Endodermal cell (in vitro differentiated cells): Measurements from ENCODE around the gene KCP. TPM values are rescaled to one million over a fixed set of nuclear protein-coding genes. Genes with fewer than 3 reads are reported as not detected.

Source experiments
- DNase-seq: peaks from one replicate; pipeline ENCODE4 v3.0.0-alpha.2; 2017
- H3K27ac ChIP-seq: 2 replicates; pipeline ENCODE4 v1.5.1; 2013; ENCODE audit warnings: mild to moderate bottlenecking, low read depth, low read length, moderate library complexity
- H3K27me3 ChIP-seq: 2 replicates; pipeline ENCODE4 v1.6.1; 2013; ENCODE audit warnings: mild to moderate bottlenecking, low read length, moderate library complexity; ENCODE audit not compliant: insufficient read depth, control insufficient read depth, poor library complexity, severe bottlenecking
- H3K36me3 ChIP-seq: 2 replicates; pipeline ENCODE4 v1.7.0; 2013; ENCODE audit warnings: mild to moderate bottlenecking, low read length, moderate library complexity; ENCODE audit not compliant: control insufficient read depth, insufficient read depth
- H3K4me1 ChIP-seq: one replicate; pipeline ENCODE4 v1.7.0; 2013; ENCODE audit warnings: low read length; ENCODE audit not compliant: control insufficient read depth, insufficient read depth
- H3K4me3 ChIP-seq: 2 replicates; pipeline ENCODE4 v1.5.1; 2013; ENCODE audit warnings: mild to moderate bottlenecking, low read length, moderate library complexity
- H3K9ac ChIP-seq: 2 replicates; pipeline ENCODE4 v1.6.1; 2013; ENCODE audit warnings: mild to moderate bottlenecking, low read length, moderate library complexity; ENCODE audit not compliant: poor library complexity, severe bottlenecking; ENCODE audit errors: extremely low read depth
- H3K9me3 ChIP-seq: 2 replicates; pipeline ENCODE4 v1.6.1; 2013; ENCODE audit warnings: mild to moderate bottlenecking, low read length, moderate library complexity; ENCODE audit not compliant: control insufficient read depth
- H3K27ac Mint-ChIP-seq: 2 replicates; pipeline ENCODE4 v1.8.0; 2020; ENCODE audit warnings: mixed read lengths
- H3K27me3 Mint-ChIP-seq: 2 replicates; pipeline ENCODE4 v1.8.0; 2021; ENCODE audit warnings: mild to moderate bottlenecking, mixed read lengths; ENCODE audit not compliant: insufficient read depth
- H3K36me3 Mint-ChIP-seq: 2 replicates; pipeline ENCODE4 v1.8.0; 2020; ENCODE audit warnings: low read depth, mixed read lengths
- H3K4me1 Mint-ChIP-seq: 2 replicates; pipeline ENCODE4 v1.8.0; 2020; ENCODE audit warnings: mixed read lengths
- H3K4me3 Mint-ChIP-seq: 2 replicates; pipeline ENCODE4 v1.8.0; 2020; ENCODE audit warnings: mild to moderate bottlenecking, moderate library complexity, mixed read lengths
- H3K9me3 Mint-ChIP-seq: 2 replicates; pipeline ENCODE4 v1.8.0; 2020; ENCODE audit warnings: mild to moderate bottlenecking, mixed read lengths
- WGBS, 2 experiments: methylation state at CpG; one replicate each; pipeline versions ENCODE4 v1.1.5 to v1.1.7; 2013; ENCODE audit warnings: missing lambda C conversion rate in 2 of 2, mixed read lengths in 1 of 2; ENCODE audit not compliant: insufficient coverage in 1 of 2, insufficient read length in 1 of 2; 5-methylcytosine and 5-hydroxymethylcytosine counted together
- total RNA-seq, 2 donors: library from RNA; stranded (reverse); fragmentation: NEBNext Ultra II Directional in 1 of 2; extraction: Animal tissue kit (Norgen Biotek cat#: 25700) in 1 of 2; gene quantifications; 2 replicates in 1 of 2; 3 replicates in 1 of 2; pipeline ENCODE4 v1.2.1, GENCODE V29; 2021
- TF ChIP-seq, protein P1 (sequence below): fragments of 200-600 bp; sonication (generic); conservative IDR thresholded peaks from 2 replicates; pipeline ENCODE4 v1.5.0; 2021; ENCODE audit warnings: antibody characterized with exemption, mild to moderate bottlenecking

The KCP gene
- total RNA-seq, 2 donors from 2014 or later = 21.1 to 33.3 TPM

DNA sequence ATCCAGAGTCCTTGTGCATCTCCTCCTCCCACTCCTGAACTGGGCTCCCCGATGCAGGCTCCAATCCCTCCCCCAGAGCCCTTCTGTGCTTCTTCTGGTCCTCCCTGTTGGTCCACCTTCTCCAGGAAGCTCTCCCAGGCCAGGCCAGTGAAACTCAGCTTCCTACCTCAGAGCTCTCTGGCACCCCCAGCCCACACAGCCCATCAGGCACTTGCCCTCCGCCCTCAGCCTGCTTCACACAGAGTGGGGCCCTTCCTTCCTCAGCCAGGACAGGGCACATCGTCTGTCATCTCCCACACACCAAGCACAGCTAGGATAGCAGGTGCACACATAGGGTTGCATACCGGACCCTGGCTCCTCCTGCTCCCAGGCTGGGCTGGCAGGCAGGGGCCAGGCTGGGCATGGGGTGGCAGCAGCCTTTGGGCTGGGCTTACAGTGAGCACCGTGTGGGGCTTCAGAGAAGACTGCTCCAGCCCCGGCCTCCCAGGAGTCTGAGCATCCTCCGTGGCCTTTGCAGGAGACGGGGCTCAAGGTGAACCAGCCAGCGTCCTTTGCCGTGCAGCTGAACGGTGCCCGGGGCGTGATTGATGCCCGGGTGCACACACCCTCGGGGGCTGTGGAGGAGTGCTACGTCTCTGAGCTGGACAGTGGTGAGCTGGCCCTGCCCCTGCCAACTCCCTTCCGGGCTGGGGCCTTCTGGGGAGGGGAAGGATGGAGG lies 54.3 kb downstream of the KCP start:
- peaks cover 7% of the 10 kb centered on the region for H3K4me1 Mint-ChIP-seq
- Histone ChIP-seq H3K4me1 (no peaks in the 10 kb centered on the region), H3K27me3 (no peaks in the 10 kb centered on the region), H3K9ac (no peak overlapping the region), H3K27ac (no peak overlapping the region), H3K4me3 (no peak overlapping the region), H3K36me3 (peaks cover 9% of the 10 kb centered on the region), H3K9me3 (no peaks in the 10 kb centered on the region)
- H3K4me3 Mint-ChIP-seq = no peak overlapping the region
- H3K27ac Mint-ChIP-seq = no peak overlapping the region
- H3K27me3 Mint-ChIP-seq = no peaks in the 10 kb centered on the region
- TF ChIP-seq, protein P1, sequence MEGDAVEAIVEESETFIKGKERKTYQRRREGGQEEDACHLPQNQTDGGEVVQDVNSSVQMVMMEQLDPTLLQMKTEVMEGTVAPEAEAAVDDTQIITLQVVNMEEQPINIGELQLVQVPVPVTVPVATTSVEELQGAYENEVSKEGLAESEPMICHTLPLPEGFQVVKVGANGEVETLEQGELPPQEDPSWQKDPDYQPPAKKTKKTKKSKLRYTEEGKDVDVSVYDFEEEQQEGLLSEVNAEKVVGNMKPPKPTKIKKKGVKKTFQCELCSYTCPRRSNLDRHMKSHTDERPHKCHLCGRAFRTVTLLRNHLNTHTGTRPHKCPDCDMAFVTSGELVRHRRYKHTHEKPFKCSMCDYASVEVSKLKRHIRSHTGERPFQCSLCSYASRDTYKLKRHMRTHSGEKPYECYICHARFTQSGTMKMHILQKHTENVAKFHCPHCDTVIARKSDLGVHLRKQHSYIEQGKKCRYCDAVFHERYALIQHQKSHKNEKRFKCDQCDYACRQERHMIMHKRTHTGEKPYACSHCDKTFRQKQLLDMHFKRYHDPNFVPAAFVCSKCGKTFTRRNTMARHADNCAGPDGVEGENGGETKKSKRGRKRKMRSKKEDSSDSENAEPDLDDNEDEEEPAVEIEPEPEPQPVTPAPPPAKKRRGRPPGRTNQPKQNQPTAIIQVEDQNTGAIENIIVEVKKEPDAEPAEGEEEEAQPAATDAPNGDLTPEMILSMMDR = no peak
- DNase-seq = no peak
- WGBS, 2 experiments = 83 to 90% methylated on average over 3 to 17 of the region's 17 CpGs
- H3K9me3 Mint-ChIP-seq = no peaks in the 10 kb centered on the region
- H3K36me3 Mint-ChIP-seq = peaks cover 2% of the 10 kb centered on the region

DNA sequence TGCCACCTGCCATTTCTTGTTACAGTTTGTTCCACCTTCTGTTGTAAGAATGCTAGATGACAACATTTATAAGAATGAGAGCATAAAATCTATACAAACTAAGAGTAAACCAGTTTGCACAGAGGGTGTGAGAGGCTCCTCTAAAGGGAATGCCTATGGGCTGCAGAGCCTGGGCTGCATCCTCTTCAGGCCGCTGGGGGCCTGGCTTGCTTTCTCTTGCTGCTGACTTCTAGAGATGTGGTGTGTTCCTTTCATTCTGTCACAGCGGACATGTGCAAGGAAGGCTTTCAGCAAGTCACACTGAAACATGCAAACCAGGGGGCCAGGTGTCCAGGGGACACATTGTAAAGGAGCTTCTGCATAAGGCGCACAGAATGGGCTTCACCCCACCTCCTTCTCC lies 55.0 kb downstream of the KCP start:
- Histone ChIP-seq H3K27me3 (no peaks in the 10 kb centered on the region), H3K4me3 (no peak overlapping the region), H3K27ac (no peak overlapping the region), H3K4me1 (no peaks in the 10 kb centered on the region), H3K9me3 (no peaks in the 10 kb centered on the region), H3K36me3 (peaks cover 9% of the 10 kb centered on the region), H3K9ac (no peak overlapping the region)
- H3K4me3 Mint-ChIP-seq = no peak overlapping the region
- H3K4me1 Mint-ChIP-seq = peaks cover 7% of the 10 kb centered on the region
- H3K27me3 Mint-ChIP-seq = no peaks in the 10 kb centered on the region
- 90 to 91% methylated on average over 2 to 3 of the region's 3 CpGs for WGBS, 2 experiments
- TF ChIP-seq, protein P1 = no peak
- no peak overlapping the region for H3K27ac Mint-ChIP-seq
- H3K36me3 Mint-ChIP-seq = peaks cover 2% of the 10 kb centered on the region
- no peaks in the 10 kb centered on the region for H3K9me3 Mint-ChIP-seq
- no peak for DNase-seq

DNA sequence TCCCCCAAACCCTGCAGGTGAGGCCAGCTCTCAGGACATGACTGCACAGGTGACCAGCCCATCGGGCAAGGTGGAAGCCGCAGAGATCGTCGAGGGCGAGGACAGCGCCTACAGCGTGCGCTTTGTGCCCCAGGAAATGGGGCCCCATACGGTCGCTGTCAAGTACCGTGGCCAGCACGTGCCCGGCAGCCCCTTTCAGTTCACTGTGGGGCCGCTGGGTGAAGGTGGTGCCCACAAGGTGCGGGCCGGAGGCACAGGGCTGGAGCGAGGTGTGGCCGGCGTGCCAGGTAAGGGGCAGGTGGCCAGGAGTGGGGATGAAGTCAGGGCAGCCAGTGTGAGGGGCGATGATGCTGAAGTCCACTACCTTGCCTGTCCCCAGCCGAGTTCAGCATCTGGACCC lies 56.1 kb downstream of the KCP start:
- Histone ChIP-seq H3K27me3 (no peaks in the 10 kb centered on the region), H3K4me3 (no peak overlapping the region), H3K4me1 (no peaks in the 10 kb centered on the region), H3K27ac (no peak overlapping the region), H3K9me3 (no peaks in the 10 kb centered on the region), H3K36me3 (peaks cover 9% of the 10 kb centered on the region), H3K9ac (no peak overlapping the region)
- Mint-ChIP-seq H3K27ac (no peak overlapping the region), H3K9me3 (no peaks in the 10 kb centered on the region), H3K4me1 (no peaks in the 10 kb centered on the region), H3K36me3 (peaks cover 2% of the 10 kb centered on the region), H3K4me3 (no peak overlapping the region), H3K27me3 (no peaks in the 10 kb centered on the region)
- TF ChIP-seq, protein P1 = no peak
- no peak for DNase-seq
- 93 to 99% methylated on average over 16 to 21 of the region's 21 CpGs for WGBS, 2 experiments
